Urinary bladder (tissue), 4 donors: ENCODE data around the gene SLIRP. TPM values are rescaled to one million over a fixed set of nuclear protein-coding genes. Genes with fewer than 3 reads are reported as not detected.
"Not testable (repeated sequence)": the region's sequence is repeated elsewhere in the genome, so short reads cannot be mapped to it uniquely, and the experiment has no call there.

ENCODE experiments used
- DNase-seq: peaks from one replicate; pipeline ENCODE4 v3.0.0-alpha.2; 2015; ENCODE audit errors: extremely low spot score
- H3K27ac ChIP-seq: one replicate; pipeline ENCODE4 v1.5.1; 2013; ENCODE audit warnings: low read depth, mild to moderate bottlenecking, moderate library complexity
- H3K36me3 ChIP-seq: one replicate; pipeline ENCODE4 v1.6.1; 2013; ENCODE audit warnings: mild to moderate bottlenecking, moderate library complexity; ENCODE audit not compliant: insufficient read depth
- H3K4me1 ChIP-seq: one replicate; pipeline ENCODE4 v1.6.1; 2013; ENCODE audit warnings: mild to moderate bottlenecking, moderate library complexity; ENCODE audit not compliant: insufficient read depth
- H3K4me3 ChIP-seq: one replicate; pipeline ENCODE4 v1.5.1; 2013; ENCODE audit warnings: low read depth, low read length
- WGBS: extraction: QIAGEN DNeasy Blood & Tissue Kit; methylation state at CpG from one replicate; pipeline ENCODE4 v1.1.7; 2013; 5-methylcytosine and 5-hydroxymethylcytosine counted together
- polyA plus RNA-seq: library from polyadenylated mRNA; stranded (reverse); fragments of 200-250 nt; gene quantifications from one replicate; pipeline ENCODE4 v1.2.3, GENCODE V29; 2013
- total RNA-seq: library from RNA; depleted of rRNA; stranded (reverse); fragments of >200 nt; gene quantifications from one replicate; pipeline ENCODE4 v1.2.3, GENCODE V29; 2014
- donor health status: healthy with polysubstance abuse.
- donor health status: healthy.

The SLIRP gene
- total RNA-seq (174 TPM), polyA plus RNA-seq (191 TPM)

GRCh38 chr14:77707724-77708408 is at the start of gene SLIRP, which contains the start of gene ALKBH1:
SLIRP (plus strand) TSS chr14:77708103; CDS start chr14:77708112, 9 bp downstream.
ALKBH1 (minus strand) TSS chr14:77708023; CDS start chr14:77708004, 19 bp downstream.
- H3K4me1 ChIP-seq: peaks cover 1% of the 10 kb centered on the region
- under 1% methylated on average over 49 of the region's 49 CpGs for WGBS
- peaks cover 4% of the 10 kb centered on the region for H3K36me3 ChIP-seq
- H3K4me3 ChIP-seq: peak within 1 kb of the TSS; percentile 89
- peak; percentile 76 for DNase-seq
- peak within 1 kb of the TSS; percentile 60 for H3K27ac ChIP-seq

DNA sequence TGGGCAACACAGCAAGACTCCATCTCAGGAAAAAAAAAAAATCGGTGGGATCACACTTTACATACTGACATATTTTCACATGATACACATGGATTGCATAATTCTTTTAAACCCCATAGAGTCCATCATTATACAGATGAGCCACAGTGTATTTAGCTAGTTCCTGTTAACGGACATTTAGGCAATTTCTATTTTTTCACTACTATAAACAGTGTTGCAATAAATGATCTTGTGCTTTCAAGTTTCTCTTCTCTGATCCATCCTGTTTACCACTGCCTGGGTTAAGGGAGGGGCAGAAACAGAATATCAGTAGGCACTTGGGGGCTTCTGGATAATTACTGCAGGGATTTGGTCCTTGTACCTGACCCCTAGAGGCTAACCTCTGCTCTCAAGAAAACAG is 48.1 kb upstream of the SLIRP start:
- DNase-seq: no peak
- Histone ChIP-seq H3K4me1 (no peaks in the 10 kb centered on the region), H3K27ac (no peak overlapping the region), H3K4me3 (no peak overlapping the region), H3K36me3 (no peaks in the 10 kb centered on the region)
- 58% methylated on average over 2 of the region's 2 CpGs for WGBS

DNA sequence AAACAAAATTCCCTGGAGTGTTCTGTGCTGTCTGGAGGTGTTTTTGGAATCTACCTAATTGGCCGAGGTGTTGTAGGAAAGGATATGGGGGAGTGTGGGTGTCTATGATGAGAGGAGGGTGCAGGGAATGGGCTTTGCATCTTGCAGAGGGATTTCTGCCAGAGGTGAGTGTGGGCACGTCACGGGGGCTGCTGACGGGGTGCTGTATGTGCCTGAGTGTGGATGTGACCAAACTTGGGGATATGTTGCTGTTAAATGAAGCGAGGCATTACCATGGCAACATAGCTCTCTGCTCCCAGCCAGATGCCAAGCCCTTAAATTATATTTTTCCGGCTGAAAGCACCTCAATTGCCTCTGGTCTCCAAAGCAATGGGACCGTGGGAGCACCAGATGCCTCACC is 47.1 kb upstream of the SLIRP start:
- Histone ChIP-seq H3K27ac (no peak overlapping the region), H3K36me3 (no peaks in the 10 kb centered on the region), H3K4me1 (no peaks in the 10 kb centered on the region), H3K4me3 (no peak overlapping the region)
- DNase-seq: no peak
- 83% methylated on average over 7 of the region's 7 CpGs for WGBS

- DNase-seq, H3K4me1 ChIP-seq, H3K4me3 ChIP-seq, H3K36me3 ChIP-seq, H3K27ac ChIP-seq: not testable (repeated sequence)
- whole genome bisulfite sequencing: 53% methylated on average over 9 of the region's 9 CpGs
These were observed 46.3 kb upstream of the SLIRP start for GRCh38 chr14:77661562-77661961.

GRCh38 chr14:77663293-77663692 is 44.6 kb upstream of the SLIRP start:
- Histone ChIP-seq H3K4me3 (no peak overlapping the region), H3K36me3 (no peaks in the 10 kb centered on the region), H3K4me1 (no peaks in the 10 kb centered on the region), H3K27ac (no peak overlapping the region)
- WGBS: 52% methylated on average over 6 of the region's 6 CpGs
- DNase-seq: no peak

- no peak for DNase-seq
- H3K27ac ChIP-seq: no peak overlapping the region
These were observed 40.6 kb upstream of the SLIRP start for GRCh38 chr14:77667331-77667730.

DNA sequence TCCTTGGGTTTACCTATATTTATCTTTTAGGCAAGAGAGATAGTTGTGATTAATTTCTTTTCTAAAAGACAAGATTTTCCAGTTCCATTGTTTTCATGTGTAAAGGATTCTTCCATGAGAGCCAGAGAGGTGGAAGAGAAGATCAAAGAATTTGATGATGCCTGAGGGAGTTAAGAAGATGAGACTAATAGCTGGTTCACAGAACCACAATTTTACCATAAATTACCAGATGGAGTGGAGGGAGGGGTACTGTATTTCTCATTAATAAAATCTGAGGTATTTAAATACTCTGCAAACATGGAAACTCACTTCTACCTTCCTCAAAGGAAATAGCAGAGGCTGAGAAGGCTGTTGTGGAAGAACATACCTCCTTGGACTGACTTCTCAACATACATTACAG is 34.7 kb upstream of the SLIRP start:
- H3K27ac ChIP-seq: no peak overlapping the region
- no peaks in the 10 kb centered on the region for H3K4me1 ChIP-seq
- H3K36me3 ChIP-seq: peaks cover 11% of the 10 kb centered on the region
- no peak for DNase-seq
- no peak overlapping the region for H3K4me3 ChIP-seq

More at GRCh38 chr14:77667331-77667730, 40.6 kb upstream of the SLIRP start:
- H3K4me1 ChIP-seq: no peaks in the 10 kb centered on the region
- no peak overlapping the region for H3K4me3 ChIP-seq
- no peaks in the 10 kb centered on the region for H3K36me3 ChIP-seq

DNA sequence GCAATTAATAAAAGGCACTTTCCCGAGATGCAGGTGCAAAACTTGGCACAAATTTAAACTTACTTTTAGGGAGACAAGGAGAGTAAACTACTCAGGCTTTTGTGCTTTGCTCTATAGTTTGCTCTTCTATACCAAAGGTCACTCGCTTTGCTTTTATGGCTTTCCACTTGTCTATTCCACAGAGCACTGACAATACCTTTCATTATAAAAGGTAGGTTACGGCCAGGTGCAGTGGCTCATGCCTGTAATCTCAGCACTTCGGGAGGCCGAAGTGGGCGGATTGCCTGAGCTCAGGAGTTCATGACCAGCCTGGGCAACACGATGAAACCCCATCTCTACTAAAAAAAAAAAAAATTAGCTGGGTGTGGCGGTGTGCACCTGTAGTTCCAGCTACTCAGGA is 33.0 kb upstream of the SLIRP start:
- WGBS: 91% methylated on average over 8 of the region's 8 CpGs
- no peak for DNase-seq
- no peak overlapping the region for H3K27ac ChIP-seq
- H3K4me3 ChIP-seq: no peak overlapping the region
- H3K4me1 ChIP-seq: no peaks in the 10 kb centered on the region
- H3K36me3 ChIP-seq: peaks cover 13% of the 10 kb centered on the region

GRCh38 chr14:77681196-77682157 is 26.4 kb upstream of the SLIRP start:
- H3K27ac ChIP-seq: no peak overlapping the region
- no peaks in the 10 kb centered on the region for H3K4me1 ChIP-seq
- WGBS: 73% methylated on average over 7 of the region's 7 CpGs
- H3K4me3 ChIP-seq: no peak overlapping the region
- H3K36me3 ChIP-seq: peaks cover 3% of the 10 kb centered on the region
- DNase-seq: no peak

DNA sequence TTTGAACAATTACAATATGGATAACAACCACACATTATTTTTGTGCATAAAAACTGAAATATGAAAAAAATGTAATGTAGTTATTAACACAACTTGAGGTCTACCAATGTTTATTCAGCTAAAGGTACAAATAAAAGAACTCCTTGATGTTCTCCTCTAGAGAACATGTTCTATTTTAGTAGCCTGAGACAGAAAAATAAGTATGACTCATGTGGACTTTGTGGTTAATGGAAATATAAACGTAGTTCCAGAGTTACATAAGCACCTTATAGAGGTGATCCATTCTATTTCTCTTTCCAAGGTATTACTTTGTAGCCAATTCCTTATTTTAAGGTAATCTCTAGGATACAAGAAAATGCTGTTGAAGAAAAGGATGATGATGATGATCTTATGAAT is 25.7 kb upstream of the SLIRP start:
- 47% methylated on average over 1 of the region's 1 CpG for WGBS
- no peaks in the 10 kb centered on the region for H3K4me1 ChIP-seq
- H3K36me3 ChIP-seq: peaks cover 3% of the 10 kb centered on the region
- DNase-seq: no peak
- no peak overlapping the region for H3K4me3 ChIP-seq
- H3K27ac ChIP-seq: no peak overlapping the region

DNA sequence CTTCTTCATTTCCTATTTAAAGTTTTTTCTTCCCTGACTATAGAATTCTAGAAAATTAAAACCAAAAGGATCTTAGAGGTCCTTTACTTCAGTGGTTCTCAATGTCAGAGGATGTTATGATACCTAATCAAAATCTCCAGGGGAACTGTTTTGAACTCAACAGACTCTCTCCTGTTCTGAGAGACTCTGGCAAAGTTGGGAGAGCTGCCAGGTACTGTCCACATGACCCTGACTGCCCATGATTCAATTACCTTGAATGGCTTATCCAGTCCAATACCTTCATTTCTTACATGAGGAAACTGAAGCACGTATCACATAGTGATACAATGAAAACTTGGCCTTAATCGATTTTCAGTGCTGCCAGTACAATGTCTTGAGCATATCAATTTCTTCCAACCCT is 16.6 kb upstream of the SLIRP start:
- no peak overlapping the region for H3K27ac ChIP-seq
- no peaks in the 10 kb centered on the region for H3K36me3 ChIP-seq
- DNase-seq: no peak
- 94% methylated on average over 2 of the region's 2 CpGs for WGBS
- no peak overlapping the region for H3K4me3 ChIP-seq
- peaks cover 2% of the 10 kb centered on the region for H3K4me1 ChIP-seq

DNA sequence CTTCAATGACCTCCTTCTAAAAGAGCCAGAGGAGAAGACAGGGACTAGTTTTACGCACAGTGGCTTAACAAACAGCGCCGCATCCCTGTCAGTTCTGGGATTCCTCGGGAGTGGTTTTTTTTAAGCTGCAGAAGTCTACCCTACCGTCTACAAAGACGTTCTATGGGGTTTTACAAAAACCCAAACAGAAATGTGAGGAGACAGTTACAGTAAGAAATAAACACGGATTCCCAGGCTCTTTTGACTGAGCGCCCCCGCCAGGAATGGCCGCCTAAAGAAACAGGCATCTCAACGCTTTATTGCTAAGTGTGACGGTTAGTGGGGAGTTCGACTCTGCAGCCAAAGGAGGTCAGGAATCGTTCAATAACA is 564 bp upstream of the SLIRP start:
- DNase-seq: no peak
- under 1% methylated on average over 14 of the region's 14 CpGs for WGBS
- Histone ChIP-seq H3K4me1 (peaks cover 1% of the 10 kb centered on the region), H3K27ac (peak overlapping the region; percentile 53), H3K4me3 (peak overlapping the region; percentile 89), H3K36me3 (peaks cover 2% of the 10 kb centered on the region)

- H3K4me3 ChIP-seq: peak overlapping the region; percentile 89
- 16% methylated on average over 7 of the region's 7 CpGs for WGBS
- H3K4me1 ChIP-seq: peaks cover 1% of the 10 kb centered on the region
- H3K36me3 ChIP-seq: peaks cover 4% of the 10 kb centered on the region
- H3K27ac ChIP-seq: no peak overlapping the region
- DNase-seq: no peak
These were observed 846 bp downstream of the SLIRP start for GRCh38 chr14:77708749-77709148.

DNA sequence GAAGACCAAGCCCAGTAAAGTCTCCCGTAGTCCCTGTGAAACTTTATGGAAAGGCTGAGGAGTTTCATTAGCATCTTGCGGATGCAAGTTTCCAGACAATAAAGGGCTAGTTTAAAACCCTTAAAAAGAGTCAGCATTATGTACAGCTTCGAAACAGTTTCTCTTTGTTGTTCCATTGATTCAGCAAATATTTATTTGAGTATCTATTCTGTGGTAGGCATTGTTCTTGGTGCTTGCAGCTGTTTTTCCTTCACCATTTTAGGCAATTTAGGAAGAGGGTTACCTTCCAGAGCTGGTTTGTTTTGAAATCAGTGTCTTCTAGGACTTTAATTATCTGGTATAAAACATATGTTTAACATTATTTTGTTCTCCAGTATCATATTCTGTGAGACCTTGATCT is 1.5 kb downstream of the SLIRP start:
- Histone ChIP-seq H3K36me3 (peaks cover 4% of the 10 kb centered on the region), H3K4me3 (no peak overlapping the region), H3K4me1 (peaks cover 1% of the 10 kb centered on the region), H3K27ac (no peak overlapping the region)
- WGBS: 74% methylated on average over 3 of the region's 3 CpGs
- no peak for DNase-seq
